WTC11 (cell line): ENCODE results near the gene CROCC2.

ENCODE experiments used
- CBFB ChIP-seq: sonication (generic); formaldehyde crosslinking; IDR thresholded peaks from 2 replicates; pipeline ENCODE4 v1.8.1; 2022; ENCODE audit warnings: mild to moderate bottlenecking, low read depth, missing genetic modification reagents
- CREB1 ChIP-seq: sonication (generic); formaldehyde crosslinking; IDR thresholded peaks from 2 replicates; pipeline ENCODE4 v1.8.0; 2023; ENCODE audit warnings: mild to moderate bottlenecking, missing genetic modification reagents
- FOXK1 ChIP-seq: sonication (generic); formaldehyde crosslinking; IDR thresholded peaks from 2 replicates; pipeline ENCODE4 v1.8.0; 2022; ENCODE audit warnings: mild to moderate bottlenecking, moderate library complexity, missing genetic modification reagents
- JUN ChIP-seq: sonication (generic); formaldehyde crosslinking; IDR thresholded peaks from 2 replicates; pipeline ENCODE4 v1.8.0; 2023; ENCODE audit warnings: mild to moderate bottlenecking, missing genetic modification reagents
- MXD4 ChIP-seq: fragments of 250-450 bp; sonication (Bioruptor Pico); IDR thresholded peaks from 2 replicates; pipeline ENCODE4 v1.8.0; 2021; ENCODE audit warnings: mild to moderate bottlenecking, moderate library complexity, borderline replicate concordance
- NFE2L1 ChIP-seq: sonication (generic); formaldehyde crosslinking; IDR thresholded peaks from 2 replicates; pipeline ENCODE4 v1.8.1; 2023; ENCODE audit warnings: missing genetic modification reagents
- SP1 ChIP-seq: sonication (generic); formaldehyde crosslinking; conservative IDR thresholded peaks from 2 replicates; pipeline ENCODE4 v1.8.1; 2022; ENCODE audit warnings: missing genetic modification reagents
- TCF7 ChIP-seq: sonication (generic); formaldehyde crosslinking; IDR thresholded peaks from 2 replicates; pipeline ENCODE4 v1.8.0; 2022; ENCODE audit warnings: mild to moderate bottlenecking, low read depth, missing genetic modification reagents, moderate library complexity
- ZBTB21 ChIP-seq: sonication (generic); formaldehyde crosslinking; IDR thresholded peaks from 2 replicates; pipeline ENCODE4 v1.8.1; 2023; ENCODE audit warnings: mild to moderate bottlenecking, missing genetic modification reagents, borderline replicate concordance
- ZNF671 ChIP-seq: fragments of 250-450 bp; sonication (Bioruptor Pico); IDR thresholded peaks from 2 replicates; pipeline ENCODE4 v1.8.0; 2021; ENCODE audit warnings: mild to moderate bottlenecking
- TF ChIP-seq, protein P1 (sequence below): fragments of 200-600 bp; IDR thresholded peaks from 2 replicates; pipeline ENCODE4 v1.8.0; 2022; ENCODE audit warnings: antibody characterized with exemption
- TF ChIP-seq, protein P2 (sequence below): sonication (generic); formaldehyde crosslinking; IDR thresholded peaks from 2 replicates; pipeline ENCODE4 v1.8.1; 2023; ENCODE audit warnings: mild to moderate bottlenecking, missing genetic modification reagents
- TF ChIP-seq, protein P3 (sequence below): sonication (generic); formaldehyde crosslinking; IDR thresholded peaks from 2 replicates; pipeline ENCODE4 v1.8.1; 2023; ENCODE audit warnings: mild to moderate bottlenecking, moderate library complexity, missing genetic modification reagents

DNA sequence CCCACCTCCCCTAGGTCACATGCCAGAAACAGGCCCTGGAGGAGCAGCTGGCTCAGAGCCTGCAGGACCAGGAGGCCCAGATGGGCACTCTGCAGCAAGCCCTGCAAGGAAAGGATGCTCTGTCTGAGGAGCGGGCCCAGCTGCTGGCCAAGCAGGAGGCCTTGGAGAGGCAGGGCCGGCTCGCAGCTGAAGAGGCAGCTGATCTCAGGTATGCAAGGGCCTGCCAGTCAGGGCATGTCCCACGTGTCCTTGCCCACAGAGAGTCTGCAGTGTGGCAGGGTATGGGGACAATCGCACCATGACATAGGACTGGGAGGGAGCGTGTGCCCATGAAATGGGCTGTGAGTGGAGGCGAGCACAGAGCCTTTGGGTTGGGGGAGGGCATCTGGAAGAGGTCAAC is 39.9 kb downstream of the CROCC2 start:
- TF ChIP-seq TCF7 (CRISPR knock-in tag) = no peak
- TF ChIP-seq ZBTB21 (CRISPR knock-in tag) = no peak
- TF ChIP-seq, protein P1, sequence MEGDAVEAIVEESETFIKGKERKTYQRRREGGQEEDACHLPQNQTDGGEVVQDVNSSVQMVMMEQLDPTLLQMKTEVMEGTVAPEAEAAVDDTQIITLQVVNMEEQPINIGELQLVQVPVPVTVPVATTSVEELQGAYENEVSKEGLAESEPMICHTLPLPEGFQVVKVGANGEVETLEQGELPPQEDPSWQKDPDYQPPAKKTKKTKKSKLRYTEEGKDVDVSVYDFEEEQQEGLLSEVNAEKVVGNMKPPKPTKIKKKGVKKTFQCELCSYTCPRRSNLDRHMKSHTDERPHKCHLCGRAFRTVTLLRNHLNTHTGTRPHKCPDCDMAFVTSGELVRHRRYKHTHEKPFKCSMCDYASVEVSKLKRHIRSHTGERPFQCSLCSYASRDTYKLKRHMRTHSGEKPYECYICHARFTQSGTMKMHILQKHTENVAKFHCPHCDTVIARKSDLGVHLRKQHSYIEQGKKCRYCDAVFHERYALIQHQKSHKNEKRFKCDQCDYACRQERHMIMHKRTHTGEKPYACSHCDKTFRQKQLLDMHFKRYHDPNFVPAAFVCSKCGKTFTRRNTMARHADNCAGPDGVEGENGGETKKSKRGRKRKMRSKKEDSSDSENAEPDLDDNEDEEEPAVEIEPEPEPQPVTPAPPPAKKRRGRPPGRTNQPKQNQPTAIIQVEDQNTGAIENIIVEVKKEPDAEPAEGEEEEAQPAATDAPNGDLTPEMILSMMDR = no peak
- no peak for TF ChIP-seq CREB1
- TF ChIP-seq NFE2L1 (CRISPR knock-in tag) = no peak
- TF ChIP-seq, protein P2, sequence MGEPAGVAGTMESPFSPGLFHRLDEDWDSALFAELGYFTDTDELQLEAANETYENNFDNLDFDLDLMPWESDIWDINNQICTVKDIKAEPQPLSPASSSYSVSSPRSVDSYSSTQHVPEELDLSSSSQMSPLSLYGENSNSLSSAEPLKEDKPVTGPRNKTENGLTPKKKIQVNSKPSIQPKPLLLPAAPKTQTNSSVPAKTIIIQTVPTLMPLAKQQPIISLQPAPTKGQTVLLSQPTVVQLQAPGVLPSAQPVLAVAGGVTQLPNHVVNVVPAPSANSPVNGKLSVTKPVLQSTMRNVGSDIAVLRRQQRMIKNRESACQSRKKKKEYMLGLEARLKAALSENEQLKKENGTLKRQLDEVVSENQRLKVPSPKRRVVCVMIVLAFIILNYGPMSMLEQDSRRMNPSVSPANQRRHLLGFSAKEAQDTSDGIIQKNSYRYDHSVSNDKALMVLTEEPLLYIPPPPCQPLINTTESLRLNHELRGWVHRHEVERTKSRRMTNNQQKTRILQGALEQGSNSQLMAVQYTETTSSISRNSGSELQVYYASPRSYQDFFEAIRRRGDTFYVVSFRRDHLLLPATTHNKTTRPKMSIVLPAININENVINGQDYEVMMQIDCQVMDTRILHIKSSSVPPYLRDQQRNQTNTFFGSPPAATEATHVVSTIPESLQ (CRISPR knock-in tag) = no peak
- TF ChIP-seq JUN (CRISPR knock-in tag) = no peak
- TF ChIP-seq, protein P3, sequence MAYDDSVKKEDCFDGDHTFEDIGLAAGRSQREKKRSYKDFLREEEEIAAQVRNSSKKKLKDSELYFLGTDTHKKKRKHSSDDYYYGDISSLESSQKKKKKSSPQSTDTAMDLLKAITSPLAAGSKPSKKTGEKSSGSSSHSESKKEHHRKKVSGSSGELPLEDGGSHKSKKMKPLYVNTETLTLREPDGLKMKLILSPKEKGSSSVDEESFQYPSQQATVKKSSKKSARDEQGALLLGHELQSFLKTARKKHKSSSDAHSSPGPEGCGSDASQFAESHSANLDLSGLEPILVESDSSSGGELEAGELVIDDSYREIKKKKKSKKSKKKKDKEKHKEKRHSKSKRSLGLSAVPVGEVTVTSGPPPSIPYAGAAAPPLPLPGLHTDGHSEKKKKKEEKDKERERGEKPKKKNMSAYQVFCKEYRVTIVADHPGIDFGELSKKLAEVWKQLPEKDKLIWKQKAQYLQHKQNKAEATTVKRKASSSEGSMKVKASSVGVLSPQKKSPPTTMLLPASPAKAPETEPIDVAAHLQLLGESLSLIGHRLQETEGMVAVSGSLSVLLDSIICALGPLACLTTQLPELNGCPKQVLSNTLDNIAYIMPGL (CRISPR knock-in tag) = no peak
- TF ChIP-seq CBFB (CRISPR knock-in tag) = no peak
- no peak for TF ChIP-seq FOXK1
- TF ChIP-seq SP1 (CRISPR knock-in tag) = no peak
- no peak for TF ChIP-seq MXD4 (CRISPR knock-in tag)
- no peak for TF ChIP-seq ZNF671
